Activated T-helper 2 cell treated with anti-CD3 and anti-CD28 coated beads, Interferon-gamma antibody, Interleukin-2, Interleukin-4, amounts not matched to agents 10 μg/mL and 5 μg/mL and 100 μg/mL, durations not matched to agents 14 hours and 24 hours and 36 hours (primary cell): ENCODE results near the gene LINGO4. TPM values are rescaled to one million over a fixed set of nuclear protein-coding genes. Genes with fewer than 3 reads are reported as not detected.

Experiments used
- DNase-seq: peaks from one replicate; pipeline ENCODE4 v3.0.0; 2021; ENCODE audit warnings: low spot score
- H3K27ac Mint-ChIP-seq: one replicate; pipeline ENCODE4 v1.8.0; 2021; ENCODE audit warnings: mixed read lengths
- H3K27me3 Mint-ChIP-seq: one replicate; pipeline ENCODE4 v1.8.0; 2021; ENCODE audit warnings: low read depth, mixed read lengths
- H3K36me3 Mint-ChIP-seq: one replicate; pipeline ENCODE4 v1.8.0; 2021; ENCODE audit warnings: low read depth, mixed read lengths
- H3K4me1 Mint-ChIP-seq: one replicate; pipeline ENCODE4 v1.8.0; 2021; ENCODE audit warnings: low read depth, mixed read lengths
- H3K4me3 Mint-ChIP-seq: one replicate; pipeline ENCODE4 v1.8.0; 2021; ENCODE audit warnings: low read depth, mild to moderate bottlenecking, moderate library complexity, mixed read lengths
- H3K9me3 Mint-ChIP-seq: one replicate; pipeline ENCODE4 v1.8.0; 2021; ENCODE audit warnings: mixed read lengths
- intact Hi-C: fragments of 100-400 bp; cut with micrococcal nuclease; formaldehyde crosslinking; loops from one replicate; pipeline ENCODE4 v1.15.1; 2023
- total RNA-seq: library from RNA; stranded (reverse); gene quantifications from 2 replicates; pipeline ENCODE4 v1.2.3, GENCODE V29; 2022

The LINGO4 gene
- total RNA-seq, 1 donor from 2014 or later, result not detected

DNA sequence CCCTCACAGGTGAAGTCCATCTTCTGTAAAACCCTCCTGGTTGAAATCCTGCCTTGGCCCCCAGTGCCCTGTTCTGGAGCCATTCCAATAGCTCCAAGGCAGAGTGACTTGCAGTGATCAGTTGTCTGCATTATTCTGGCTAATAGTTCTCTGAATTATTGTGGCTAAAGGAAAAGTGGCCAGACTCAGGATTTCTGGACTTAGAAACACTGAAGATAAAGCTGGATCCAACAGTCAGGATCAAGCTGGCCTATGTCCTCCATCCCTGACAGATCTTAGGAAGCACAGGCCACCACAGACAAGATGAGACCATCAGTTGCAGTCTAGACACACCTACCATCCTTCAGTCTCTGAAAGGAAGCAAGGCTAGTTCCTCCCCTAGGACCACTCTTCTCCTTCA lies 35.2 kb upstream of the LINGO4 start:
- Mint-ChIP-seq H3K27ac (peak overlapping the region; percentile 80), H3K4me3 (peak overlapping the region; percentile 78)

DNA sequence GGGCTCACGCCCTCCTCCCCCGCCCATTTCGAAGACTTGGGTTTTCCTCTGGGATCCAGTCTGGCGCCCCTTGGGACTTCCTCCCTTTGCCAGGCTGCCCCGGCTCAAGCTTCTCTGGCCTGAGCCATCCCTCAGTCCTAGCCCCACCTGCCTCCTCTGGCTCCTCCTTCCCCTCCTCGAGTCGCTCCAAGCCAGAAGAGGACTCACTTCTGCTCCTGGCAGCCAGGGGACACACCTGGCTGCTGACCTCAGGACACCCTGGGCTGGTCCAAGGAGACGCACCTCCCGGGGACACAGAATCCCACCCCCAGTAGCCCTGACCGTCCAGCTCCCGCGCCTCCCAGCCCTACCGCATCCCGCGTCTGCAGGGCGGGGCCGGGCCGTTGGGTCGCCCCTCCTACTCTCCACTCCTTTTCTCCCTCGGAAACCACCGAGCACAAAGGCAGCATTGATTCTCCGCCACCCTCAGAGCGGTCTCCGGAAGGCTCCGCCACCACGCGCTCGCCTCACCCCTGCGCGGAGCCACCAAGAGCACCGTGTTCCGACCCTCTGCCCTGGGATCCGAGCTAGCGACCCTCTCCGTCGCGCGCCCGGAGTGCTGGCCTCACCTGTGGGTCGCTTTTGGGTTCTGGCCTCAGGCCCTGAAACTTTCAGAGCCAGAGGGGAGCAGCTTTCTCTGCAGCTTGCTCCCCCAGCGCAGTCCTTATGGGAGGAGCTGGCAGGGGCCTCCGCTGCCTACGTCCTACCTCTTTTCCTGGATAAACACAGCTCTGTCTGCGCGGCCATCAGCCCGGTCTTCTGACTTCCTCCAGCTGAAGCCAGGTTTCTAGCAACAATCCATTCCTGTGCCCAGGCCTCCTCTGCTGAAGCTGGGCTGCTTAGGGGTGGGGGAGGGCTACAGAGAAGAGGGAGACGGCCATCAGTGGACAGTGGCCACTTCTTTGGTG lies 34.5 kb upstream of the LINGO4 start, which contains the start of gene C2CD4D:
Gene C2CD4D (minus strand): TSS at position 364 of the 947 bp plus-strand sequence. CDS start 831 bp downstream, outside the sequence.
- Mint-ChIP-seq H3K9me3 (no peaks in the 10 kb centered on the region), H3K4me1 (peaks cover 37% of the 10 kb centered on the region), H3K4me3 (peak within 1 kb of the TSS; percentile 78), H3K27me3 (no peaks in the 10 kb centered on the region), H3K36me3 (peaks cover 19% of the 10 kb centered on the region), H3K27ac (peak within 1 kb of the TSS; percentile 80)
- peak; percentile 67 for DNase-seq
- intact Hi-C loops, result loop anchor here (5.0 to 10.0 kb wide), 5 partner anchors 47 to 385 kb away; partner anchors contain the start of genes POGZ, RIIAD1, S100A10 and TDRKH

More for the DNA sequence above, 35.2 kb upstream of the LINGO4 start:
- Mint-ChIP-seq H3K9me3 (no peaks in the 10 kb centered on the region), H3K36me3 (peaks cover 26% of the 10 kb centered on the region), H3K4me1 (peaks cover 36% of the 10 kb centered on the region), H3K27me3 (no peaks in the 10 kb centered on the region)
- DNase-seq, result no peak
- intact Hi-C loops, result loop anchor here (10.0 kb wide), 1 partner anchor 64 kb away; the partner anchor contains the start of gene THEM4

DNA sequence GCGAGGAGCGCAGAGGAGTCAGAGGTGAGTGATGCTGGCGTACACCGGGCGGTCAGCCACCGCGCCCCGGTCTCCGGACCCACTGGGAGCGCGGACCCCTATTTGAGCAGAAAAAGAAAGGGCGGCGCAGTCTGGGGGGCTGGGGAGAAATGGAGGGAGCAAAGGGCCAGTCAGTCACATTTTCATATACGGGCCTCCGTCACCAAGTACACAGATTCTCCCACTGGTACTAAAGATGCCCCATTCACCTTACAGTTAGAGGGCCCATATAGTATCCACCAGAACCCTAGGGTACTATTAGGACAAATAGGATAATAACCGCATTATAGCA lies 33.8 kb upstream of the LINGO4 start:
- peaks cover 43% of the 10 kb centered on the region for H3K4me1 Mint-ChIP-seq
- H3K27ac Mint-ChIP-seq, result peak overlapping the region; percentile 60
- H3K36me3 Mint-ChIP-seq, result peaks cover 14% of the 10 kb centered on the region
- no peaks in the 10 kb centered on the region for H3K9me3 Mint-ChIP-seq
- no peaks in the 10 kb centered on the region for H3K27me3 Mint-ChIP-seq
- intact Hi-C loops, result loop anchor here (5.0 to 10.0 kb wide), 4 partner anchors 47 to 384 kb away; partner anchors contain the start of genes POGZ, RIIAD1, S100A10 and TDRKH
- no peak for DNase-seq
- H3K4me3 Mint-ChIP-seq, result peak overlapping the region; percentile 78

DNA sequence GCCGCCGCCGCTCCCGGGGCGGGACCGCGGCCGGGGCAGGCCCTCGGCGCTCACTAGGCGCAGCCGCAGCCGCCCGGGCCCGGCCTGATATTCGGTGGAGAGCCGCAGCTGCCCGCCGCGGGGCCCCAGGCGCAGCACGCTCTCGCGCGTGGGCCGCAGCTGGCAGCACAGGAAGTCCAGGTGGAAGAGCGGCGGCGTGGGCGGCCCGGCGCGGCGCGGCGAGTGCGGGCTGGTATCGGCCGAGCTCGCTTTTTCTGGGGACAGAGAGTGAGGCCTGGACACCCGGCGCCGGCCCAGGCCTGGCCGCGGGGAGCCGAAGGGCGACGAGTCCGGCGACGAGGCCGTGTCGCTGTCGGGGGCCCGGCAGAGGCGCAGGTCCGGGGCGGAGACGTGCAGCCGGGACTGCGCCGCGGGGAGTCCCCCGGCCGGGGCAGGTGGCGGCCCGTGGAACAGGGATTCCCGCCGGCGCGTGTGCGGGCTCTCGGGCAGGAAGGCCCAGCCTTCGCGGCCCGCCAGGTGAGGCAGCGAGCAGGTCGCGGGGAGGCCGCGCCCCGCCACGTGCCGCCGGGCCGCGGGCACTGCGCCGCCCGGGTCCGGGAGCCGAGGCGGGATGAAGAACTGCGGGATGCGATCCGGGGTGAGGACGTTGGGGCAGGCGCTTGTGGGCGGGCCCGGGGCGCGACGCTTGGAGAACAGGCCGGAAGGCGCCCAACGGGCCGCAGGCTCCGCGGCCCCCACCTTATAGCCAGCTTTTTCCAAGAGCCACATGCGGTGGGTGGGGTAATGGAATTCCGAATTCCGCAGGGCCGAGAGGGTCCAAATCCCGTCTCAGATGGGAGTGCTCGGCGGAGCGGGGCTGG lies 33.2 kb upstream of the LINGO4 start:
- intact Hi-C loops, result loop anchor here (5.0 to 10.0 kb wide), 4 partner anchors 46 to 384 kb away; partner anchors contain the start of genes POGZ, RIIAD1, S100A10 and TDRKH
- Mint-ChIP-seq H3K9me3 (no peaks in the 10 kb centered on the region), H3K4me3 (peak overlapping the region; percentile 78), H3K27ac (peak overlapping the region; percentile 60), H3K36me3 (peaks cover 14% of the 10 kb centered on the region), H3K27me3 (no peaks in the 10 kb centered on the region), H3K4me1 (peaks cover 49% of the 10 kb centered on the region)
- no peak for DNase-seq

DNA sequence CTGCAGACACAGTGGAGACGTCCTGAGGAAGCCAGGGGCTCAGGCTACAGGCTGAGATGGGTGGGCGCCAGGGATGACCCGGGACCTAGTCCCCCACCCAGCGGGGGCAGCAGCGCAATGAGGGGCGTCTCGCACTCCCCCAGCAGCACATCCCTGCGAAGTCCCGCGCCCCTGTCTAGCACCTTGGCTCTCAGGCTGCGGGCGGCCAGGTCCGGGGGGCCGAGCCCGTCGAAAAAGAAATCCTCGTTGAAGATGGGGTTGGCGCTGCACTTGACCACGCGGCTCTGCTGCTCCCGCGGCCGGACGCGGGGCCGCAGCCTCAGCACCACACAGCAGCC lies 32.6 kb upstream of the LINGO4 start:
- H3K4me1 Mint-ChIP-seq, result peaks cover 53% of the 10 kb centered on the region
- H3K27ac Mint-ChIP-seq, result peak overlapping the region; percentile 90
- DNase-seq, result no peak
- H3K9me3 Mint-ChIP-seq, result no peaks in the 10 kb centered on the region
- H3K27me3 Mint-ChIP-seq, result no peaks in the 10 kb centered on the region
- H3K36me3 Mint-ChIP-seq, result peaks cover 14% of the 10 kb centered on the region
- H3K4me3 Mint-ChIP-seq, result peak overlapping the region; percentile 88
- intact Hi-C loops, result loop anchor here (2.0 to 10.0 kb wide), 7 partner anchors 17 to 383 kb away; partner anchors contain the start of genes MRPL9, POGZ, RIIAD1 and S100A10

DNA sequence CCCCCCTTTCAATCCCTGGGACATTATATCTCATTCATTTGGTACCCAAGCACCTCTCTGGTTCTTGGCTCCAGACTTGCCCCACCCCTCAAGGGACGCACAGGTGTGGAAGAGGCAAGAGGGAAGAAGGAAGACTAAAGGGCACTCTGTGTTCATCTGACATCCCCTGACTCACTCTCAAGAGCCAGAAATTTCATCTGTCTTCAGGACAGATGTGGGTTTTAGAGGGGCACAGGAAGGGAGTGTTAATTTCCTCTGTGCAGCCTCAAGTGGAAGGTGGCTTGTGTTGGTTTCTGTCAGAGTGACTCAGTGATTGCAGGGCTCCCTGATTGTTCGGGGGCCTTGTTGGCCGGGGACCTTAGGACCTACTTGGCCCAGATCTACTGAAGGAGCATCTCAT lies 32.0 kb upstream of the LINGO4 start:
- H3K4me3 Mint-ChIP-seq, result peak overlapping the region; percentile 88
- peak overlapping the region; percentile 90 for H3K27ac Mint-ChIP-seq
- intact Hi-C loops, result loop anchor here (2.0 to 10.0 kb wide), 7 partner anchors 16 to 382 kb away; partner anchors contain the start of genes MRPL9, POGZ, RIIAD1 and S100A10
- no peak for DNase-seq
- peaks cover 13% of the 10 kb centered on the region for H3K36me3 Mint-ChIP-seq
- H3K9me3 Mint-ChIP-seq, result no peaks in the 10 kb centered on the region
- peaks cover 54% of the 10 kb centered on the region for H3K4me1 Mint-ChIP-seq
- no peaks in the 10 kb centered on the region for H3K27me3 Mint-ChIP-seq

DNA sequence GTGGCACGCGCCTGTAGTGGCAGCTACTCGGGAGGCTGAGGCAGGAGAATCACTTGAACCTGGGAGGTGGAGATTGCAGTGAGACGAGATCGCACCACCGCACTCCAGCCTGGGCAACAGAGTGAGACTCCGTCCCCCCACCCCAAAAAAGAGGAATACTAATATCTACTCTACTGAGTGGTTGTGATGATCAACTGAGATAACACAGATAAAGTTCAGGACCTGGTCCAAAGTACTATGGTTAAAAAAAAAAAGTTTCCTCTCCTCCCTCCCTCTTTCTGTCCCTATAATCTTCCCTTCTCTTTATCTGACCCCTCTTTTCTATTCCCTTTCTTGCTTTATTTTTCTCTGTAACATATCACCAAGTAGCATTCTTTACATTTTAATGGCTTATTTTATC lies 30.4 kb upstream of the LINGO4 start:
- Mint-ChIP-seq H3K27me3 (no peaks in the 10 kb centered on the region), H3K27ac (no peak overlapping the region), H3K9me3 (no peaks in the 10 kb centered on the region), H3K4me3 (no peak overlapping the region), H3K36me3 (no peaks in the 10 kb centered on the region), H3K4me1 (peaks cover 51% of the 10 kb centered on the region)
- intact Hi-C loops, result loop anchor here (5.0 to 10.0 kb wide), 4 partner anchors 43 to 381 kb away; partner anchors contain the start of genes POGZ, RIIAD1, S100A10 and TDRKH
- DNase-seq, result no peak

DNA sequence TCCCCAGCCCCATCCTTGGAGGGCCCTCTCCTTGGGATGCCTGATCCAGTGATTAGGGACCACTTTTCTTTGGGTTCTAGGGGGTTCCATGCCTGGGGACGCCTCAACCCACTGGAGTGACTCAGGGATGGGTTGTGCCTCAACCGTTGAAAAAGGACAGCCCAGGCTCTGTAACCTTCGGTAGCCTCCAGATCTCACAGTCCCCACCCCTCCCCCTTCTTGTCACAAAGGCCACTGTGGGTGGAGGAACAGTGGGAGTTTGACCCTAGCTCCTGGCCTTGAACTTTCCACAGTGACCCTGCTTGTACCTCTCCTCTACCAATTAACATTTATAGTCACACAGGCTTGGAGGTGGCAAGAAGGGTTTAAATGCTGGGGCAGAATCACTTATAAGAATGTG lies 29.0 kb upstream of the LINGO4 start:
- Mint-ChIP-seq H3K27ac (no peak overlapping the region), H3K27me3 (no peaks in the 10 kb centered on the region), H3K9me3 (no peaks in the 10 kb centered on the region), H3K4me1 (peaks cover 59% of the 10 kb centered on the region), H3K4me3 (no peak overlapping the region), H3K36me3 (no peaks in the 10 kb centered on the region)
- DNase-seq, result no peak
- intact Hi-C loops, result loop anchor here (10.0 kb wide), 1 partner anchor 379 kb away; the partner anchor contains the start of gene POGZ

DNA sequence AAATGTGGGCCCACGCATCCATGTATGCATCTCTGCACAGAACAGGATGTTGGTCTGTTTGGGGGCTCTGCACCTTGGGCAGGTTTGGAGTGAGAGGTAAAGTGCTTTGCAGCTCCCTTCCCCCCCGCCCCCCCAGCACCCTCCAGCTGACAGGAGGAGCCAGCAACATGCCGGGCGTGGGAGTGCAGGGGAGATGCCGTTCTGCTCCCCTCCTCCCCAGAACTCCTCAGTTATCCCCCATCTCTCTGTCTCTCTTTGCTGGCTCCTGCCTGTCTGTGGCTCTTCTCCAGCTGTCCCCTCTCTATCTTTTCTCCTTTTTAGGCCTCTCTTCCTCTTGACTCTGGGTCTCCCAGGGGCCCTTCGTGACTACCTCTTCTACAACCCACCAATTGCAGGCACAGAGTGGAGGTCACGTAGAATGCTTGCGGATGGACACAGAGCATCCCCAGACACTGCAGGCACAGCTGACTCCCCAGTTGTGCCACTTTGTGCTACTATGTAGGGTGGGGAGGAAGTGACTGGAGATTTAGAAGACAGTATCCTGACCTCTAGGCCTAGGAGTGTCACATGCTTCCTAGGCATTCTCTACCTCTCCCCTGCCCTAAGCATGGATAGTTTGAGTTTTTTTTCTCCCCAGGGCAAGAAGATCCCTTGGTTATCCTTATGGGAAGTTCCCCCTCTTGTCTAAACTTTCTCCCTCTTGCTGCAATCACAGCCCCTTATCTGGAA lies 28.1 kb upstream of the LINGO4 start:
- no peaks in the 10 kb centered on the region for H3K9me3 Mint-ChIP-seq
- intact Hi-C loops, result loop anchor here (10.0 kb wide), 1 partner anchor 379 kb away; the partner anchor contains the start of gene POGZ
- no peaks in the 10 kb centered on the region for H3K27me3 Mint-ChIP-seq
- peaks cover 66% of the 10 kb centered on the region for H3K4me1 Mint-ChIP-seq
- peak overlapping the region; percentile 13 for H3K27ac Mint-ChIP-seq
- DNase-seq, result no peak
- no peaks in the 10 kb centered on the region for H3K36me3 Mint-ChIP-seq
- no peak overlapping the region for H3K4me3 Mint-ChIP-seq

DNA sequence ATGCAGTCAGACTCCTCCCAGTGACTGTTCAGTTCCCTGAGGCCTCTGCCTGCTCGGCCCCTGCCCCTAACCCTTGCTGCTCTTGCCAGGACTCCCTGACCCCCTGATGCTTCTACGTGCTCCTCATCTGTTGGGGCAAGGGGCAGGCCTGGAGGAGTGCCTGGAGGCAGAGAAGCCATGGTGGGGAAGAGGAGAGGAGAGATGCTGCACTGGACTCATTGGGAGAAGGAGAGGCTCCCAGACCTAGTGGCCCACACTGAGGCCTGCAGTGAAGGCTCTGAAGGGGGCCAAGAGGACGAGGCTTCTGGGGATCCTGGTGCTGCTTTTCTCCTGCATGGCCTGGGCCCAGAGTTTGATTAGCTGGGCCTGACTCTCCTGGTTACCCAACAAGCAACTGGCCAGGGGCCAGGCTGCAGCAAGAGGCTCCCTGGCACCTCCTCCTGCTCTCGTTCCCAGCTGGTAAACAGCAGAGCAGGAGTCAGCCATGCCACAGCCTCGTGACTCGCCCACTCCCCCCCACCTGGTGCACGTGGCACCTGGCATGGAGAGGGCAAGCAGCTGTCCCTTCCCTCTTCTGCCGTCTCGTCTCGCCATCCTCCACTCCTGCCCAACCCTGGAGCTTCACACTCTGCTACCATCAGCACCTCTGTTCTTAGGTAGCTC lies 27.2 kb upstream of the LINGO4 start:
- intact Hi-C loops, result loop anchor here (10.0 kb wide), 1 partner anchor 378 kb away; the partner anchor contains the start of gene POGZ
- Mint-ChIP-seq H3K27ac (no peak overlapping the region), H3K27me3 (no peaks in the 10 kb centered on the region), H3K4me3 (no peak overlapping the region), H3K9me3 (no peaks in the 10 kb centered on the region), H3K4me1 (peaks cover 70% of the 10 kb centered on the region), H3K36me3 (no peaks in the 10 kb centered on the region)
- DNase-seq, result no peak

DNA sequence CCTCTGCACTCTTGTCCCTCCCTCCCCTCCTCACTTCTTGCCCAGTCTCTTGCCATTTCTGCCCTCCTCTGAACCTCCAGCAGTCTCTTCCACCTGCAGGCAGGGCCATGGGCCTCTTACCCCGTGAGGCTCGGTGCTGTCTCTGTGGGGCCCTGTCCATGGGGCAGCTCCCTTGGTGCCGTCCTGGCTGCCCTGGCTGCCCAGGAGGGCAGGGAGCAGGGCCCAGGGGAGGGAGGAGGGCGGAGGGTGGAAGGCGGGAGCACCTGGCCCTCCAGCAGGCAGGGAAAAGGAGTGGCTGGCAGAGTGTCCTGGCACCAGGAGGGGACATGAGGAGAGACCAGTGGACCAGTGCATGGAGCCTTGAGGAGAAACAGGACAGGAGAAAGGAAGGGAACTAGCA lies 26.4 kb upstream of the LINGO4 start, which contains the start of gene RORC:
Gene RORC (minus strand): TSS at position 198 of the 400 bp plus-strand sequence. CDS start 38 bp downstream, at position 160.
- Mint-ChIP-seq H3K4me3 (no peak within 1 kb of the TSS), H3K36me3 (no peaks in the 10 kb centered on the region), H3K4me1 (peaks cover 62% of the 10 kb centered on the region), H3K27me3 (no peaks in the 10 kb centered on the region), H3K27ac (peak within 1 kb of the TSS; percentile 78), H3K9me3 (no peaks in the 10 kb centered on the region)
- DNase-seq, result no peak
- intact Hi-C loops, result loop anchor here (10.0 kb wide), 1 partner anchor 377 kb away; the partner anchor contains the start of gene POGZ
